ENCODE results near the gene JAZF1. TPM values are rescaled to one million over a fixed set of nuclear protein-coding genes. Genes with fewer than 3 reads are reported as not detected.

JAZF1 gene
- total and polyA plus RNA-seq, 2 donors (not counting 1 experiment from before 2014, with no cell fraction given): 14.0 to 38.6 TPM

GRCh38 chr7:27969346-27969745 lies 211.2 kb downstream of the JAZF1 start:
- Mint-ChIP-seq H3K27me3 (no peaks in the 10 kb centered on the region), H3K4me1 (peaks cover 74% of the 10 kb centered on the region), H3K27ac (no peak overlapping the region), H3K9me3 (ENCODE audit: insufficient read depth) (no peaks in the 10 kb centered on the region), H3K4me3 (no peak overlapping the region)
- H3K9ac ChIP-seq (ENCODE audit: low read length): no peak overlapping the region
- 100% methylated on average over 2 of the region's 6 CpGs for WGBS (ENCODE audit: insufficient coverage)
- DNase-seq: no peak
- H3K27me3 ChIP-seq (replicated peaks in 1 of 4; ENCODE audit: control extremely low read depth in 1 of 4, control insufficient read depth in 3 of 4, insufficient read depth in 4 of 4, low read length in 3 of 4): no peaks in the 10 kb centered on the region
- peaks cover 69% of the 10 kb centered on the region for H4K20me1 ChIP-seq (ENCODE audit: control insufficient read depth, insufficient read depth, low read length, poor library complexity, severe bottlenecking)
- TF ChIP-seq CTCF (IDR thresholded peaks at IDR 0.05) (no peak), EZH2 (IDR thresholded peaks at IDR 0.05; ENCODE audit: borderline replicate concordance, insufficient read depth, low read depth, low read length, poor library complexity, severe bottlenecking) (no peak)
- intact Hi-C loops (cut with micrococcal nuclease): no loop called here
- ChIA-PET POLR2A (no interaction called here), CTCF (no interaction called here)
- H3K79me2 ChIP-seq (ENCODE audit: control insufficient read depth, insufficient read depth, low read length): peaks cover 70% of the 10 kb centered on the region
- peaks cover 27 to 44% of the 10 kb centered on the region in 2 donors for H3K4me1 ChIP-seq (ENCODE audit: control insufficient read depth in 2 of 2, insufficient read depth in 2 of 2, low read length in 2 of 2)
- H3K4me2 ChIP-seq (replicated peaks; ENCODE audit: low read depth, low read length, poor library complexity, severe bottlenecking): no peak overlapping the region
- no peak overlapping the region for H3K27ac ChIP-seq (ENCODE audit: low read length in 2 of 2)
- H3K9me3 ChIP-seq (ENCODE audit: control extremely low read depth in 1 of 3, control insufficient read depth in 2 of 3, insufficient read depth in 1 of 3, low read length in 2 of 3): no peaks in the 10 kb centered on the region
- no peak for ATAC-seq (ENCODE audit: low read depth)
- no peak overlapping the region for H3K4me3 ChIP-seq (ENCODE audit: control extremely low read depth in 1 of 5, extremely low read depth in 1 of 5, insufficient read depth in 1 of 5, low read depth in 2 of 5, low read length in 4 of 5)
- no peak overlapping the region for H2AFZ ChIP-seq (ENCODE audit: insufficient read depth, low read depth, low read length, poor library complexity, severe bottlenecking)
- H3K36me3 ChIP-seq (replicated peaks in 1 of 2; ENCODE audit: control extremely low read depth in 1 of 2, control insufficient read depth in 1 of 2, extremely low read depth in 1 of 2, insufficient read depth in 2 of 2, low read length in 1 of 2): peaks cover 0 to 5% of the 10 kb centered on the region in 2 experiments

GRCh38 chr7:27967639-27968038 lies 213.0 kb downstream of the JAZF1 start:
- Histone ChIP-seq H3K9me3 (ENCODE audit: control extremely low read depth in 1 of 3, control insufficient read depth in 2 of 3, insufficient read depth in 1 of 3, low read length in 2 of 3) (no peaks in the 10 kb centered on the region), H3K27me3 (replicated peaks in 1 of 4; ENCODE audit: control extremely low read depth in 1 of 4, control insufficient read depth in 3 of 4, insufficient read depth in 4 of 4, low read length in 3 of 4) (no peaks in the 10 kb centered on the region), H3K4me1 (ENCODE audit: control insufficient read depth in 2 of 2, insufficient read depth in 2 of 2, low read length in 2 of 2) (peaks cover 27 to 34% of the 10 kb centered on the region in 2 donors), H3K27ac (ENCODE audit: low read length in 2 of 2) (no peak overlapping the region), H2AFZ (ENCODE audit: insufficient read depth, low read depth, low read length, poor library complexity, severe bottlenecking) (no peak overlapping the region), H3K79me2 (ENCODE audit: control insufficient read depth, insufficient read depth, low read length) (peaks cover 71% of the 10 kb centered on the region), H3K4me2 (replicated peaks; ENCODE audit: low read depth, low read length, poor library complexity, severe bottlenecking) (no peak overlapping the region), H3K36me3 (replicated peaks in 1 of 2; ENCODE audit: control extremely low read depth in 1 of 2, control insufficient read depth in 1 of 2, extremely low read depth in 1 of 2, insufficient read depth in 2 of 2, low read length in 1 of 2) (peaks cover 0 to 4% of the 10 kb centered on the region in 2 experiments), H3K4me3 (ENCODE audit: control extremely low read depth in 1 of 5, extremely low read depth in 1 of 5, insufficient read depth in 1 of 5, low read depth in 2 of 5, low read length in 4 of 5) (no peak overlapping the region), H3K9ac (ENCODE audit: low read length) (no peak overlapping the region), H4K20me1 (ENCODE audit: control insufficient read depth, insufficient read depth, low read length, poor library complexity, severe bottlenecking) (peaks cover 65% of the 10 kb centered on the region)
- TF ChIP-seq CTCF (IDR thresholded peaks at IDR 0.05) (no peak), EZH2 (IDR thresholded peaks at IDR 0.05; ENCODE audit: borderline replicate concordance, insufficient read depth, low read depth, low read length, poor library complexity, severe bottlenecking) (no peak)
- no peak for DNase-seq
- Mint-ChIP-seq H3K27me3 (no peaks in the 10 kb centered on the region), H3K9me3 (ENCODE audit: insufficient read depth) (no peaks in the 10 kb centered on the region), H3K27ac (no peak overlapping the region), H3K4me3 (no peak overlapping the region), H3K4me1 (peaks cover 63% of the 10 kb centered on the region)
- intact Hi-C loops (cut with micrococcal nuclease): no loop called here
- no peak for ATAC-seq (ENCODE audit: low read depth)
- CTCF ChIA-PET: no interaction called here
- no CpG with 5 or more reads among the region's 1 CpG for WGBS (ENCODE audit: insufficient coverage)
- POLR2A ChIA-PET: no interaction called here

All from B cell (primary cell).